Caco-2 (cell line): ENCODE results near the gene CASTOR1. TPM values are rescaled to one million over a fixed set of nuclear protein-coding genes. Genes with fewer than 3 reads are reported as not detected.

Experiments
- BruUV-seq: library from RNA; stranded (reverse); fragments of 400-500 nt; replicated peaks from 2 replicates; lab custom pipeline; 2021; lab: Mats Ljungman, UMichigan
- CTCF ChIA-PET: fragments of 300-600 bp; sonication (Branson Sonifier 250); formaldehyde crosslinking; loops from one replicate; lab custom pipeline; 2022; ENCODE audit warnings: antibody characterized with exemption; lab: Charles Lee
- POLR2A ChIA-PET: fragments of 300-600 bp; sonication (Branson Sonifier 250); formaldehyde crosslinking; loops from one replicate; lab custom pipeline; 2022; ENCODE audit warnings: antibody characterized with exemption; lab: Charles Lee
- DNase-seq, 2 experiments: peaks; one replicate each; pipeline versions ENCODE4 v3.0.0 to v3.0.0-alpha.2; 2020 to 2022
- H3K27me3 ChIP-seq: replicated peaks from 2 replicates; pipeline ENCODE4 v1.6.0; 2011; ENCODE audit warnings: low read length; ENCODE audit not compliant: control insufficient read depth, insufficient read depth
- H3K36me3 ChIP-seq: 2 replicates; pipeline ENCODE4 v1.5.1; 2011; ENCODE audit warnings: low read length; ENCODE audit not compliant: control insufficient read depth, insufficient read depth
- H3K4me1 ChIP-seq: fragments of 250-450 bp; sonication (Bioruptor Pico); 2 replicates; pipeline ENCODE4 v1.5.1; 2020; ENCODE audit warnings: mild to moderate bottlenecking
- H3K4me3 ChIP-seq: 2 replicates; pipeline ENCODE4 v1.5.1; 2011; ENCODE audit warnings: low read depth, mild to moderate bottlenecking, control low read depth, low read length
- H3K9me3 ChIP-seq: fragments of 250-450 bp; sonication (Bioruptor Pico); 2 replicates; pipeline ENCODE4 v1.5.1; 2020; ENCODE audit warnings: mild to moderate bottlenecking, moderate library complexity
- H3K27ac Mint-ChIP-seq: one replicate; pipeline ENCODE4 v1.8.0; 2022; ENCODE audit warnings: mixed read lengths; ENCODE audit not compliant: unreplicated experiment
- H3K27me3 Mint-ChIP-seq: one replicate; pipeline ENCODE4 v1.8.0; 2022; ENCODE audit warnings: mixed read lengths; ENCODE audit not compliant: insufficient read depth, unreplicated experiment
- H3K36me3 Mint-ChIP-seq: one replicate; pipeline ENCODE4 v1.8.0; 2022; ENCODE audit warnings: mild to moderate bottlenecking, mixed read lengths; ENCODE audit not compliant: insufficient read depth, unreplicated experiment
- H3K4me1 Mint-ChIP-seq: one replicate; pipeline ENCODE4 v1.8.0; 2022; ENCODE audit warnings: low read depth, mixed read lengths; ENCODE audit not compliant: unreplicated experiment
- H3K4me3 Mint-ChIP-seq: one replicate; pipeline ENCODE4 v1.8.0; 2022; ENCODE audit warnings: mild to moderate bottlenecking, moderate library complexity, mixed read lengths; ENCODE audit not compliant: unreplicated experiment
- H3K9me3 Mint-ChIP-seq: one replicate; pipeline ENCODE4 v1.8.0; 2022; ENCODE audit warnings: mixed read lengths; ENCODE audit not compliant: unreplicated experiment
- intact Hi-C: fragments of 100-400 bp; cut with micrococcal nuclease; formaldehyde crosslinking; loops from one replicate; pipeline ENCODE4 v1.10.0; 2022; ENCODE audit not compliant: unreplicated experiment
- total RNA-seq: library from RNA; stranded (reverse); gene quantifications from 2 replicates; pipeline ENCODE4 v1.2.3, GENCODE V29; 2022
- TF ChIP-seq, protein P1 (sequence below), 2 experiments: fragments of 200-600 bp in 1 of 2; IDR thresholded peaks; 1 replicate in 1 of 2; 2 replicates in 1 of 2; pipeline versions ENCODE4 v1.5.1 to v1.8.0; 2011 to 2022; ENCODE audit warnings: antibody characterized with exemption in 1 of 2, control low read depth in 1 of 2, inconsistent platforms in 1 of 2, low read depth in 1 of 2, low read length in 1 of 2, mild to moderate bottlenecking in 1 of 2, moderate library complexity in 1 of 2; ENCODE audit not compliant: insufficient read depth in 1 of 2, severe bottlenecking in 1 of 2, unreplicated experiment in 1 of 2

CASTOR1 gene
- total RNA-seq, 1 experiment from 2014 or later, result 6.3 TPM

DNA sequence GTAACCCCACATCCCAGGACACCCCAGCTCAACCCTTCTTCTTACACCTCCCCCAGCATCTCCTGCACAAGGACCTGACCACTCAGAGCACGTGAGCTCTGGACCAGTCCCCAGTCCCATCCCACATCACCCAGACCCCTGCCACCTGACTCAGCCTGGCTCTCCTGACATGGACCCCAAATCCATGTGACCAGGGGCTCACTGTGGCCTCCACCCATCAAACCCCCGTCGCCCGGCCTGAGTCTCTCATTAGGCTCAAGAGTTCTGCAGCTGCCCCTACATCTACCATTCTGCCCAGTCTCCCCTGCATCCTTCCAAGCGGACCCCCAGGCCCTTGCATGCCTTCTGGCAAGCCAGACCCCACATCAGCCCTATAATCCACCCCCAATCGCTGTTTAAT is 40.8 kb downstream of the CASTOR1 start:
- Mint-ChIP-seq H3K36me3 (no peaks in the 10 kb centered on the region), H3K9me3 (no peaks in the 10 kb centered on the region), H3K4me1 (peaks cover 32% of the 10 kb centered on the region), H3K27ac (peak overlapping the region; percentile 29), H3K27me3 (no peaks in the 10 kb centered on the region), H3K4me3 (peak overlapping the region; percentile 14)
- POLR2A ChIA-PET, result no interaction called here
- BruUV-seq, result no TSS peak
- intact Hi-C loops, result no loop called here
- CTCF ChIA-PET, result no interaction called here
- no peak for DNase-seq
- TF ChIP-seq, protein P1, sequence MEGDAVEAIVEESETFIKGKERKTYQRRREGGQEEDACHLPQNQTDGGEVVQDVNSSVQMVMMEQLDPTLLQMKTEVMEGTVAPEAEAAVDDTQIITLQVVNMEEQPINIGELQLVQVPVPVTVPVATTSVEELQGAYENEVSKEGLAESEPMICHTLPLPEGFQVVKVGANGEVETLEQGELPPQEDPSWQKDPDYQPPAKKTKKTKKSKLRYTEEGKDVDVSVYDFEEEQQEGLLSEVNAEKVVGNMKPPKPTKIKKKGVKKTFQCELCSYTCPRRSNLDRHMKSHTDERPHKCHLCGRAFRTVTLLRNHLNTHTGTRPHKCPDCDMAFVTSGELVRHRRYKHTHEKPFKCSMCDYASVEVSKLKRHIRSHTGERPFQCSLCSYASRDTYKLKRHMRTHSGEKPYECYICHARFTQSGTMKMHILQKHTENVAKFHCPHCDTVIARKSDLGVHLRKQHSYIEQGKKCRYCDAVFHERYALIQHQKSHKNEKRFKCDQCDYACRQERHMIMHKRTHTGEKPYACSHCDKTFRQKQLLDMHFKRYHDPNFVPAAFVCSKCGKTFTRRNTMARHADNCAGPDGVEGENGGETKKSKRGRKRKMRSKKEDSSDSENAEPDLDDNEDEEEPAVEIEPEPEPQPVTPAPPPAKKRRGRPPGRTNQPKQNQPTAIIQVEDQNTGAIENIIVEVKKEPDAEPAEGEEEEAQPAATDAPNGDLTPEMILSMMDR (IDR thresholded peaks at IDR 0.05; ENCODE audit: insufficient read depth in 1 of 2, low read depth in 1 of 2, low read length in 1 of 2, severe bottlenecking in 1 of 2, unreplicated experiment in 1 of 2), result no peak
- H3K36me3 ChIP-seq, result no peaks in the 10 kb centered on the region; the same call in 1 of the 2 replicates
- H3K4me1 ChIP-seq, result peaks cover 40% of the 10 kb centered on the region
- H3K4me3 ChIP-seq, result no peak overlapping the region
- no peaks in the 10 kb centered on the region for H3K27me3 ChIP-seq
- no peaks in the 10 kb centered on the region for H3K9me3 ChIP-seq

DNA sequence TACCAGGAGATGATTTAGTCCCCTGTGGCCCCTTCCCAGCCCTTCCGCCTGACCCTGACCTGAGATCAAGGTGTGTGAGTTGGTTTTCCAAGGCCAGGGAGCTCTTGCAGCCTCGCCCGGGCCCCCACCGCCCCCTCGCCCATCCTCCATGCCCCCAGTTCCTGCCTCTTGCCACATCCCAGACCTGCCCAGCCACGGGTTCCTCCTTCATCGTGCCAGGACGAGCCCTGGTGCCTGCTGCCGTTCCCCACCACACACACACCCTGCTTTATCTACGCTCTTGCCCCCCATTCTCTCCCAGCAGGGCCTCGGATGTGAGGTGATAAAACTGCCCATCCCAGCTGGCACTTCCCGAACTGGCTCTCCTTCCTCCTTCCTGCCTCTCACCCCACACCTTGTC is 41.3 kb downstream of the CASTOR1 start:
- CTCF ChIA-PET, result interaction anchor here (0.6 kb wide), 1 partner anchor 39 kb away, joined by 3 read pairs; no protein-coding TSS in a partner anchor
- Mint-ChIP-seq H3K4me3 (peak overlapping the region; percentile 85), H3K27me3 (no peaks in the 10 kb centered on the region), H3K4me1 (peaks cover 30% of the 10 kb centered on the region), H3K9me3 (no peaks in the 10 kb centered on the region), H3K27ac (no peak overlapping the region), H3K36me3 (peaks cover 3% of the 10 kb centered on the region)
- no peak overlapping the region for H3K4me3 ChIP-seq
- intact Hi-C loops, result loop anchor here (2.0 kb wide), 1 partner anchor 41 kb away; no protein-coding TSS in a partner anchor
- H3K9me3 ChIP-seq, result no peaks in the 10 kb centered on the region
- no peaks in the 10 kb centered on the region; the same call in 1 of the 2 replicates for H3K36me3 ChIP-seq
- no peaks in the 10 kb centered on the region for H3K27me3 ChIP-seq
- POLR2A ChIA-PET, result no interaction called here
- H3K4me1 ChIP-seq, result peaks cover 40% of the 10 kb centered on the region
- DNase-seq, result no peak
- BruUV-seq, result no TSS peak
- TF ChIP-seq, protein P1 (IDR thresholded peaks at IDR 0.05; ENCODE audit: insufficient read depth in 1 of 2, low read depth in 1 of 2, low read length in 1 of 2, severe bottlenecking in 1 of 2, unreplicated experiment in 1 of 2), result no peak

DNA sequence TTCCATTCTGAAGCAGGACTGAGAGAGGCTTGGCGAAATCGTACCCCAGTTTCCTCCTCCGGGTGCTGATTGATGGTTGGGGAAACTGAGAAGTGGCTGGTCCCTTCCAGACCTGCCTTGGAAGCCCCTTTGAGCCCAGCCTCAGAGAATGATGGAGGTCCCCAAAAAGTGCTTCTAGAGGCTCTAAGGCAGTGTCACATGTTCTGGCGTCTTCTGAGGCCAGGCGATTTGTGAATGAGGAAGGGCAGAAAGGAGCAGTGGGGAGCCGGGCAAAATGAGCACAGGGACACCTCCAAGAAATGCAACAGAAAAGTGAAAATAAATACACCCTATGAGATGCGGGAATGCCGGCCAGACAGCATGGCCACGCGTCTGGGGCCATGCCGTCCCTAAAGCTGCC is 41.7 kb downstream of the CASTOR1 start:
- no peaks in the 10 kb centered on the region for H3K9me3 Mint-ChIP-seq
- H3K9me3 ChIP-seq, result no peaks in the 10 kb centered on the region
- intact Hi-C loops, result loop anchor here (2.0 kb wide), 1 partner anchor 41 kb away; no protein-coding TSS in a partner anchor
- peaks cover 40% of the 10 kb centered on the region for H3K4me1 ChIP-seq
- no peaks in the 10 kb centered on the region; the same call in 1 of the 2 replicates for H3K36me3 ChIP-seq
- ChIA-PET POLR2A (no interaction called here), CTCF (interaction anchor here (0.6 kb wide), 1 partner anchor 39 kb away, joined by 3 read pairs; no protein-coding TSS in a partner anchor)
- H3K27me3 ChIP-seq, result no peaks in the 10 kb centered on the region
- H3K4me1 Mint-ChIP-seq, result peaks cover 26% of the 10 kb centered on the region
- no peaks in the 10 kb centered on the region for H3K27me3 Mint-ChIP-seq
- peak overlapping the region; percentile 85 for H3K4me3 Mint-ChIP-seq
- H3K36me3 Mint-ChIP-seq, result peaks cover 7% of the 10 kb centered on the region
- TF ChIP-seq, protein P1 (IDR thresholded peaks at IDR 0.05; ENCODE audit: insufficient read depth in 1 of 2, low read depth in 1 of 2, low read length in 1 of 2, severe bottlenecking in 1 of 2, unreplicated experiment in 1 of 2), result no peak
- H3K4me3 ChIP-seq, result no peak overlapping the region
- no peak for DNase-seq
- H3K27ac Mint-ChIP-seq, result peak overlapping the region; percentile 62
- no TSS peak for BruUV-seq
